K562 (cell line): ENCODE data around the gene CFAP69. TPM values are rescaled to one million over a fixed set of nuclear protein-coding genes. Genes with fewer than 3 reads are reported as not detected.

Experiments
- ATAC-seq: fragments of 200-7000 bp; cut with Tn5 transposase; 3 replicates; pipeline ENCODE4 v1.9.1; 2020; ENCODE audit warnings: moderate library complexity
- BruUV-seq: library from RNA; stranded (reverse); fragments of 400-500 nt; replicated peaks from 2 replicates; lab custom pipeline; 2021; lab: Mats Ljungman, UMichigan
- CTCF ChIA-PET: fragments of 300-600 bp; formaldehyde crosslinking; extraction: SDS; loops from one replicate; lab custom pipeline; 2021; ENCODE audit warnings: low intra/inter-chr PET ratio; lab: Yijun Ruan, JAX
- POLR2A ChIA-PET: fragments of 300-600, 350-650 bp; sonication (Branson Sonifier 250); formaldehyde crosslinking; extraction: SDS; loops from one replicate; lab custom pipeline; 2021; ENCODE audit warnings: antibody characterized with exemption, inconsistent platforms; lab: Yijun Ruan, JAX
- DNase-seq, 4 experiments: peaks; one replicate each; pipeline versions ENCODE4 v3.0.0 to v3.0.0-alpha.2; 2011 to 2018; ENCODE audit warnings: low spot score in 3 of 4, mixed read lengths in 3 of 4; ENCODE audit errors: extremely low read depth in 1 of 4
- FAIRE-seq: peaks from 2 replicates; lab custom pipeline; 2011; peaks lifted over from hg19 to GRCh38; lab: Jason Lieb, UNC
- H2AFZ ChIP-seq: 2 replicates; pipeline ENCODE4 v1.6.0; 2011; ENCODE audit warnings: low read depth, low read length, control low read depth, inconsistent platforms
- H3K27ac ChIP-seq: fragments of 200-600 bp; 3 replicates; pipeline ENCODE4 v1.8.0; 2011; ENCODE audit warnings: low read depth, mild to moderate bottlenecking, control low read depth, inconsistent platforms, low read length, moderate library complexity, mixed read lengths; ENCODE audit errors: extremely low read depth
- H3K27me3 ChIP-seq, 2 experiments: fragments of 300-600 bp in 1 of 2; 2 replicates in 1 of 2; 3 replicates in 1 of 2; pipeline versions ENCODE4 v1.6.0 to v1.8.0; 2011; ENCODE audit warnings: inconsistent platforms in 2 of 2, low read length in 2 of 2, mild to moderate bottlenecking in 1 of 2, mixed read lengths in 1 of 2, moderate library complexity in 1 of 2; ENCODE audit not compliant: control insufficient read depth in 2 of 2, insufficient read depth in 2 of 2
- H3K36me3 ChIP-seq: fragments of 300-600 bp; 3 replicates; pipeline ENCODE4 v1.8.0; 2011; ENCODE audit warnings: mild to moderate bottlenecking, low read length, inconsistent platforms; ENCODE audit not compliant: control insufficient read depth, insufficient read depth
- H3K4me1 ChIP-seq, 2 experiments: fragments of 200-600 bp in 1 of 2; replicated peaks in 1 of 2; 2 replicates in 1 of 2; 3 replicates in 1 of 2; pipeline versions ENCODE4 v1.5.1 to v1.8.0; 2011; ENCODE audit warnings: inconsistent platforms in 2 of 2, low read length in 2 of 2, mild to moderate bottlenecking in 1 of 2, mixed read lengths in 1 of 2, moderate library complexity in 1 of 2; ENCODE audit not compliant: control insufficient read depth in 2 of 2, insufficient read depth in 2 of 2
- H3K4me2 ChIP-seq: 2 replicates; pipeline ENCODE4 v1.6.1; 2011; ENCODE audit warnings: low read length, control low read depth, inconsistent platforms, mixed read lengths; ENCODE audit not compliant: insufficient read depth
- H3K4me3 ChIP-seq: fragments of 200-600 bp; sonication (generic), shearing (Covaris generic); 2 replicates; pipeline ENCODE4 v1.5.1; 2016; ENCODE audit warnings: control low read depth, inconsistent platforms
- H3K79me2 ChIP-seq: fragments of 200-600 bp; 3 replicates; pipeline ENCODE4 v1.8.0; 2011; ENCODE audit warnings: low read length, inconsistent platforms; ENCODE audit not compliant: control insufficient read depth, insufficient read depth
- H3K9ac ChIP-seq, 2 experiments: 2 replicates each; pipeline versions ENCODE4 v1.6.0 to v1.6.1; 2011; ENCODE audit warnings: low read depth in 2 of 2, low read length in 2 of 2, control low read depth in 1 of 2, inconsistent platforms in 1 of 2, mild to moderate bottlenecking in 1 of 2, mixed read lengths in 1 of 2; ENCODE audit not compliant: insufficient read depth in 1 of 2
- H3K9me1 ChIP-seq: one replicate; pipeline ENCODE4 v1.6.0; 2011; ENCODE audit warnings: inconsistent platforms, mild to moderate bottlenecking, low read length, moderate library complexity; ENCODE audit not compliant: control insufficient read depth, insufficient read depth
- H3K9me3 ChIP-seq: replicated peaks from 2 replicates; pipeline ENCODE4 v1.5.1; 2011; ENCODE audit warnings: low read depth, low read length, inconsistent platforms; ENCODE audit not compliant: control insufficient read depth, insufficient read depth
- H4K20me1 ChIP-seq: replicated peaks from 2 replicates; pipeline ENCODE4 v1.6.1; 2011; ENCODE audit warnings: low read length, inconsistent platforms, mixed read lengths; ENCODE audit not compliant: control insufficient read depth, insufficient read depth
- ARID1B ChIP-seq: fragments of 450-650 bp; IDR thresholded peaks from 2 replicates; pipeline ENCODE4 v1.6.1; 2016; ENCODE audit warnings: antibody characterized with exemption, mild to moderate bottlenecking, inconsistent platforms
- ARID3A ChIP-seq: IDR thresholded peaks from 2 replicates; pipeline ENCODE4 v1.6.1; 2012; ENCODE audit warnings: low read depth, low read length, improper control_type of control experiment, borderline replicate concordance
- CTCF ChIP-seq, 3 experiments: IDR thresholded peaks in 2 of 3; conservative IDR thresholded peaks in 1 of 3; 2 replicates each; pipeline ENCODE4 v1.5.1; 2011 to 2012; ENCODE audit warnings: low read length in 3 of 3, mild to moderate bottlenecking in 3 of 3, control low read depth in 2 of 3, improper control_type of control experiment in 1 of 3, inconsistent platforms in 1 of 3, low read depth in 1 of 3, mixed read lengths in 1 of 3, moderate library complexity in 1 of 3; ENCODE audit not compliant: insufficient read depth in 2 of 3
- RAD21 ChIP-seq, 2 experiments: fragments of 250-450 bp in 1 of 2; fragments of 450-650 bp in 1 of 2; sonication (Bioruptor Pico) in 1 of 2; formaldehyde crosslinking in 1 of 2; IDR thresholded peaks in 1 of 2; conservative IDR thresholded peaks in 1 of 2; 2 replicates each; pipeline versions ENCODE4 v1.4.0 to v1.8.0; 2020 to 2022; ENCODE audit warnings: mild to moderate bottlenecking in 2 of 2, moderate library complexity in 1 of 2
- REST ChIP-seq, 2 experiments: fragments of 450-650 bp; formaldehyde crosslinking in 1 of 2; IDR thresholded peaks; 2 replicates each; pipeline versions ENCODE4 v1.4.0 to v1.6.1; 2014 to 2020; ENCODE audit warnings: mild to moderate bottlenecking in 2 of 2, borderline replicate concordance in 1 of 2, low read depth in 1 of 2
- SMAD3 ChIP-seq: fragments of 450-650 bp; formaldehyde crosslinking; conservative IDR thresholded peaks from 2 replicates; pipeline ENCODE4 v1.4.0; 2020; ENCODE audit warnings: mild to moderate bottlenecking
- SMC3 ChIP-seq: conservative IDR thresholded peaks from 2 replicates; pipeline ENCODE4 v1.6.1; 2011; ENCODE audit warnings: low read depth, low read length, improper control_type of control experiment; ENCODE audit not compliant: insufficient read depth
- ZNF77 ChIP-seq: fragments of 250-450 bp; sonication (Bioruptor Pico); IDR thresholded peaks from 2 replicates; pipeline ENCODE4 v1.5.0; 2020
- in situ Hi-C: fragments of 300-500 bp; cut with MboI; formaldehyde crosslinking; loops from 4 replicates; pipeline ENCODE4 v1.15.0; 2018; ENCODE audit warnings: inconsistent platforms, mixed read lengths
- intact Hi-C: fragments of 100-400 bp; cut with micrococcal nuclease; formaldehyde crosslinking; loops from 2 replicates; pipeline ENCODE4 v1.14.2; 2022
- polyA plus RNA-seq, 8 experiments: library from polyadenylated mRNA; depleted of rRNA in 4 of 8; stranded (reverse) in 5 of 8; unstranded in 3 of 8; fragments of >200 nt; fragmentation: Nextera tagmentation in 2 of 8; fragmentation: Illumina TruSeq in 1 of 8; extraction: Ambion mirVana in 2 of 8; extraction: Trizol in 1 of 8; gene quantifications; 2 replicates each; pipeline versions ENCODE4 v1.2.1 to v1.2.3, GENCODE V29; 2011 to 2014; ENCODE audit warnings: inconsistent platforms in 1 of 8, missing spikeins in 1 of 8
- total RNA-seq, 7 experiments: library from RNA; depleted of rRNA in 6 of 7; stranded (reverse); fragments of >200 nt in 6 of 7; fragmentation: Illumina TruSeq in 2 of 7; extraction: Trizol in 2 of 7; gene quantifications; 2 replicates each; pipeline versions ENCODE4 v1.2.1 to v1.2.3, GENCODE V29; 2011 to 2021; ENCODE audit warnings: low replicate concordance in 1 of 7

Gene CFAP69
- total and polyA plus RNA-seq, 9 of the 15 experiments (the other 6 are each of a cell fraction or from before 2014, with no cell fraction given): 0.24 to 5.1 (median 1.7) TPM

- FAIRE-seq (no peak), DNase-seq (peak; percentile 19 to 36 (median 30)), ATAC-seq (peak; percentile 84)
- no TSS peak for BruUV-seq
- Histone ChIP-seq H3K9me1 (no peaks in the 10 kb centered on the region), H3K4me3 (no peak overlapping the region), H3K4me1 (no peaks in the 10 kb centered on the region), H3K36me3 (no peaks in the 10 kb centered on the region), H3K27ac (no peak overlapping the region), H3K4me2 (no peak overlapping the region), H4K20me1 (no peaks in the 10 kb centered on the region), H3K79me2 (no peaks in the 10 kb centered on the region), H3K9ac (no peak overlapping the region), H2AFZ (no peak overlapping the region), H3K9me3 (no peaks in the 10 kb centered on the region), H3K27me3 (no peaks in the 10 kb centered on the region; a peak in 1 of 5 replicates)
- ChIA-PET POLR2A (no interaction called here), CTCF (interaction anchor here (0.7 to 1.7 kb wide), 2 partner anchors 109 to 368 kb away, joined by 3 to 11 read pairs; partner anchors contain the start of gene STEAP1)
- in situ Hi-C loops: no loop called here
- intact Hi-C loops: loop anchor here (1.0 to 2.0 kb wide), 2 partner anchors 108 to 164 kb away; partner anchors contain the start of gene STEAP1
- TF ChIP-seq SMAD3: no peak
- peak; percentile 30; the same call in 1 of the 2 replicates for TF ChIP-seq REST (IDR thresholded peaks at IDR 0.05; ENCODE audit: borderline replicate concordance)
- TF ChIP-seq REST (CRISPR knock-in tag; IDR thresholded peaks at IDR 0.05; ENCODE audit: low read depth): no peak
- TF ChIP-seq ZNF77 (CRISPR knock-in tag): no peak
- 0 out of 2 replicates have a peak, but pooled peaks have one; percentile 16 for TF ChIP-seq SMC3
- peak in 2 of 3 experiments; percentile 35 to 69; a peak in 3 of 6 replicates for TF ChIP-seq CTCF (IDR thresholded peaks at IDR 0.05 in 2 of 3, conservative IDR thresholded peaks at IDR 0.05 in 1 of 3; ENCODE audit: insufficient read depth in 2 of 3, low read depth in 1 of 3, low read length in 3 of 3)
- no peak for TF ChIP-seq ARID1B
- peak; percentile 58 to 65 for TF ChIP-seq RAD21 (CRISPR knock-in tag; conservative IDR thresholded peaks at IDR 0.05 in 1 of 2, IDR thresholded peaks at IDR 0.05 in 1 of 2)
- peak; percentile 76; the same call in 1 of the 2 replicates for TF ChIP-seq ARID3A
Measured at GRCh38 chr7:90262438-90262837, 17.5 kb downstream of the CFAP69 start.
